ENCODE data around the gene MSH3.
"Not testable (repeated sequence)": the region's sequence is repeated elsewhere in the genome, so short reads cannot be mapped to it uniquely, and the experiment has no call there.

Gene MSH3

GRCh38 chr5:80659106-80659505, 4.7 kb downstream of the MSH3 start:
- no peak for DNase-seq

GRCh38 chr5:80660661-80661060, 6.2 kb downstream of the MSH3 start:
- not testable (repeated sequence) for DNase-seq

- DNase-seq: no peak
Observed at GRCh38 chr5:80662108-80662507, 7.7 kb downstream of the MSH3 start.

GRCh38 chr5:80665057-80665456, 10.6 kb downstream of the MSH3 start:
- DNase-seq: no peak

- no peak for DNase-seq
Observed at GRCh38 chr5:80667384-80667783, 12.9 kb downstream of the MSH3 start.

- no peak for DNase-seq
Observed at GRCh38 chr5:80668016-80668969, 13.8 kb downstream of the MSH3 start.

GRCh38 chr5:80672140-80672736, 17.8 kb downstream of the MSH3 start:
- peak; percentile 44 for DNase-seq

- DNase-seq: no peak
Observed at GRCh38 chr5:80676706-80677105, 22.3 kb downstream of the MSH3 start.

GRCh38 chr5:80686757-80687156, 32.3 kb downstream of the MSH3 start:
- peak; percentile 6 for DNase-seq

- DNase-seq: no peak
Observed at GRCh38 chr5:80688648-80689420, 34.4 kb downstream of the MSH3 start.

GRCh38 chr5:80689627-80690026, 35.2 kb downstream of the MSH3 start:
- DNase-seq: no peak

- no peak for DNase-seq
Observed at GRCh38 chr5:80695666-80696065, 41.2 kb downstream of the MSH3 start.

- no peak for DNase-seq
Observed at GRCh38 chr5:80696450-80696849, 42.0 kb downstream of the MSH3 start.

- no peak for DNase-seq
Observed at GRCh38 chr5:80697100-80697499, 42.6 kb downstream of the MSH3 start.

- no peak for DNase-seq
Observed at GRCh38 chr5:80698369-80698768, 43.9 kb downstream of the MSH3 start.

GRCh38 chr5:80701597-80701996, 47.1 kb downstream of the MSH3 start:
- DNase-seq: no peak

- no peak for DNase-seq
Observed at GRCh38 chr5:80703291-80703690, 48.8 kb downstream of the MSH3 start.

GRCh38 chr5:80703747-80704146, 49.3 kb downstream of the MSH3 start:
- no peak for DNase-seq

- DNase-seq: no peak
Observed at GRCh38 chr5:80704221-80704620, 49.8 kb downstream of the MSH3 start.

GRCh38 chr5:80705216-80705769, 50.8 kb downstream of the MSH3 start:
- no peak for DNase-seq

- DNase-seq: no peak
Observed at GRCh38 chr5:80705801-80706200, 51.3 kb downstream of the MSH3 start.

GRCh38 chr5:80706835-80707447, 52.5 kb downstream of the MSH3 start:
- no peak for DNase-seq

GRCh38 chr5:80707645-80708044, 53.2 kb downstream of the MSH3 start:
- no peak for DNase-seq
